HG03571 (cell line): ENCODE measurements around the gene TAF4.
"Not testable (repeated sequence)": the region's sequence is repeated elsewhere in the genome, so short reads cannot be mapped to it uniquely, and the experiment has no call there.

Experiments used
- ATAC-seq: cut with Tn5 transposase; IDR thresholded peaks from one replicate; pipeline ENCODE4 v1.9.1; 2021; ENCODE audit not compliant: unreplicated experiment

Gene TAF4

DNA sequence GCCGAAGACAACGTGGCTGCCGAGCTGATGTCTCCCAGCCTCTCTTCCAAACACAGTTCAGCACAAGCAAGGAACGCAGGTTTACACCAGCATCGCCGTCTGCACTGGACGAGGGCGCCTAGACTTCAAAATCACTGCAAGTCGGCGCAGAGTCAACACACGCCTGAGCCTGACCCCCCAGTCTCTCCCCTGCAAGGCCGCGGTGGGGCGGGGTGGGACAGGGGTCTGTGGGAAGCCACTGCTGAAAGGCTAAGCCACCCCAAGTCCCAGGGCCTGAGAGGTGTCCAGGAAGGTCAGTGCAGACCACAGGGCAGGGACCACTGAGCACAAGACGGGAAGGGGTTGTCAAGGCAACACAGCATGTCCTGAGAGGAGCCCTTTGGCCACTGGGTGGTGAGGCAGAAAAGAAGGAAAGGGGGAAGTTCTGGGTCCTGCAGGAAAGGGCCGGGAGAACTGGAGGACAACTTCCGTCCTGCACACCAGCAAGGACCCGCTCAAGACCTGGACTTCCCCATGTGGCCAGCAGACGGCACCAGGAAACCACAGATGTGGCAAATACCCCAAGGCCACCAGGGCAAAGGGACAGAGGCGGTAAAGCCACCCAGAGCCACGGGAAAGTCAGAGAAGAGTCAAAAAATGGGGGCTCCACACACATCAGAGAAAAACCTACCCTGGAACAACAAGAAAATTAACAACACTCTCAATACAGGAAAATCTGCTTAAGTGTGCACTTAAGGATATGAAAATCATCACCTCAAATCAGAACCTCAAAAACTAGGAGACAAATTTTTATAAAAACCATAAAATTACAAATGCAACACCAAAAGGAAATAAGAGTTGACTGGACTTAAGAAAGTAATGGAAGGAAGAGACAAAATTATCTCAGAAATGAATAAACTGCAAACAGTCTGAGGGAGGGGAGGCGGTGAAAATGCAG lies 84.8 kb downstream of the TAF4 start:
- ATAC-seq, result no peak

- no peak for ATAC-seq
Measured at GRCh38 chr20:61979701-61980635, 85.7 kb downstream of the TAF4 start.

DNA sequence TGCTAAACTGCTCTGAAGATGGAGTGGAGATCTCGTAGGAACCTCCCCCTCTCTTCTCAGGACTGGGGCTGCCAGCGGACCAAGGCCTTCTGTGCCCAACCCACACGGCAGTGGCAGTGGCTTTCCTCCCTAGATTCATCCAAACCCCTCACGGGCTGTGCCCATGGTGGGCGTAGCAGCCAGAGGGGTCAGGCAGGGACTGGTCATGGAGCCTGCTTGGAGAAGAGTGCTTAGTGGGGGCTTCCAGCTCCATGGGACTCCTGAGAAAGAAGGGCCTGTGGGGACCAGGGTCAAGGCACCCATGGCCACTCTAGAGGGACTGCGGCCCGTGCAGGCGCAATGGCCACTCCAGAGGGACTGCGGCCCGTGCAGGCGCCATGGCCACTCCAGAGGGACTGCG lies 86.6 kb downstream of the TAF4 start:
- ATAC-seq, result no peak

DNA sequence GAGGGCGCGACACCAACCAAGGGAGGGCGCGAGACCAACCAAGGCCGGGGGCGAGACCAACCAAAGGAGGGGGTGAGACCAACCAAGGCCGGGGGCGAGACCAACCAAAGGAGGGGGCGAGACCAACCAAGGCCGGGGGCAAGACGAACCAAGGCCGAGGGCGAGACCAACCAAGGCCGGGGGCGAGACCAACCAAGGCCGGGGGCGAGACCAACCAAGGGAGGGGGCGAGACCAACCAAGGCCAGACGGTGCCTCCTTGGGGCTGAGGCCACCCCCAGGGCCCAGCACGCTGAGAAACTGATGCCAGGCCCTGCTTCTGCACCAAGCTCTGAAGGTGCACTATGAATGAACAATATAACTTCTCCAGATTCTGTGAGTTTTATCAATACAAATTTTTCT lies 87.2 kb downstream of the TAF4 start:
- no peak for ATAC-seq

- ATAC-seq, result no peak
Measured at GRCh38 chr20:61977419-61977786, 88.3 kb downstream of the TAF4 start.

DNA sequence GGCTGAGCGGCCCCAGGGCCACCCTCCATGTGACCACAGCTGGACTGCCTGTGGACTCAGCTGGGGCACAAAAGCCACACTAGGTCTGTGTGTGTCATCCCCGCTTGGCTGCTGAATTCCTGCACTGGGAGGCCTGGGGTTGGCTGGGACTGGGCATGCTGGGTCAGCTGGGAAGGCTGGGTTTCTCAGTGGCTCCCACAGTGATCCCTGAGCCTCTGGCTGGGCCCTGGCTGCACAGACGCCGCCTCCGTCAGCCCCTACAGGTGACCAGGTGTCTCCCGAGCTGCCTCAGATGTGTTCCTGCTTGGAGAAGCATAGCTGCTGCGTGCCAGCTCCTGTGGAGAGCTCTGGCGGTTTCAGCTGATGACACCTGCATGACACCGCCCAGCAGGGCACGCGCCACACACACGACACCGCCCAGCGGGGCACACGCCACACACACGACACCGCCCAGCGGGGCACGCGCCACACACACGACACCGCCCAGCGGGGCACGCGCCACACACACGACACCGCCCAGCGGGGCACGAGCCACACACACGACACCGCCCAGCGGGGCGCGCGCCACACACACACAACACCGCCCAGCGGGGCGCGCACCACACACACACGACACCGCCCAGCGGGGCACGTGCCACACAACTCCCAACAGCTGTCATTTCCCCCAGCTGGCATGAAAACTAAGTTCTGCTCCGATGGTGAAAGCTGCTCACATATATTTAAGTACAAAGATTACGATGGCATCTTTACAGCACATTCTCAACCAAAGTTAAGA lies 88.8 kb downstream of the TAF4 start:
- no peak for ATAC-seq

GRCh38 chr20:61976263-61976643 lies 89.4 kb downstream of the TAF4 start:
- no peak for ATAC-seq

- no peak for ATAC-seq
Measured at GRCh38 chr20:61975407-61976129, 90.1 kb downstream of the TAF4 start.

DNA sequence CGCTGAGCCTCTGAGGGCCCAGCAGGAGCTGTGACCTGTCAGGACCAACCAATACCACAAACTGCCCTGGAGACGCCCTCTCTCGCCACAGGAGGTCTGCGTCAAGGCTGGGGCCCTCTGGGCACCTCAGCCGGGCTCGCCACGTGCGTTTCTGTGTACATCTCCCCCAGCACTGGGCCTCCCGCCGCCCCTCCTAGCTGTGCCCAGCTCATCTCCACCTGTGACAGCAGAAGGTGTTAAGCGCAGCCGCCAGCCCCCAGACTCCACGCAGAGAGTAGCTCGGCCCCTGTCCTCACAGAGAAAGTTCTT lies 91.4 kb downstream of the TAF4 start:
- ATAC-seq, result no peak

DNA sequence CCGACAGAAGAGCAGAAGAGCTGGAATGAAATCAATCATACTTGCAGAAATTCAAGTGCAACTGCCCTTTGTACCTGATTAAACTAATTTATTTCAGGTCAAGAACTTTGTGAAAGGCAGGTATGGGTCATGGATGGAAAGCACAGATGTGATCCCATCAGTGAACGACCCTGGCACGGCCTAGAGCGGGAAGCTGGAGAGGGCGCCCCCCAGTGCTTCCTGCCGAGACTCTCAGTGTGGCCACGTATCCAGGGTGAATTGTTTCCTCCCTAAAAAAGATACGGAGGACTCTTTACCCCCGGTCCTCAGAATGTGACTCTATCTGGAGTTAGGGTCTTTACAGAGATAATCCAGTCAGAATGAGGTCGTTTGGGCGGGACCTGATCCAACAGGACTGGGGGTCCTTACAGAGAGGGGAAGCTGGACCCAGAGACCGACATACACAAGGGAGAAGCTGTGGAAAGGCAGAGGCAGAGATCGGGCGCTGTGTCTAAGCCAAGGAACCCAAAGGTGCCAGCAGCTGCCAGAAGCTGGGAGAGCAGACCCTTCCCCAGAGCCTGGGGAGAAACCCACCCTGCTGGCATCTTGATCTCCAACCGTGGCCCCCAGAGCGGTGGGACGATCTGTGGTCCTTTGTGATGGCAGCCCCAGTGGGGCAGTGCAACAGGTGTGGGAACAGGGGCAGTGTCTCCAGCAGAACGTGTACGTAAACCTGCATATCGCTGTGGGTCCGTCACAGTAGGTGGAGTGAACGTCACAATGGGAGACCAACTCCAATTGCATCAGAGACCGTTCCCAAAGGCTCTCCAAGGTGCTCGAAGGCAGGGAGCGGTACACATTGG lies 91.9 kb downstream of the TAF4 start:
- ATAC-seq, result no peak

DNA sequence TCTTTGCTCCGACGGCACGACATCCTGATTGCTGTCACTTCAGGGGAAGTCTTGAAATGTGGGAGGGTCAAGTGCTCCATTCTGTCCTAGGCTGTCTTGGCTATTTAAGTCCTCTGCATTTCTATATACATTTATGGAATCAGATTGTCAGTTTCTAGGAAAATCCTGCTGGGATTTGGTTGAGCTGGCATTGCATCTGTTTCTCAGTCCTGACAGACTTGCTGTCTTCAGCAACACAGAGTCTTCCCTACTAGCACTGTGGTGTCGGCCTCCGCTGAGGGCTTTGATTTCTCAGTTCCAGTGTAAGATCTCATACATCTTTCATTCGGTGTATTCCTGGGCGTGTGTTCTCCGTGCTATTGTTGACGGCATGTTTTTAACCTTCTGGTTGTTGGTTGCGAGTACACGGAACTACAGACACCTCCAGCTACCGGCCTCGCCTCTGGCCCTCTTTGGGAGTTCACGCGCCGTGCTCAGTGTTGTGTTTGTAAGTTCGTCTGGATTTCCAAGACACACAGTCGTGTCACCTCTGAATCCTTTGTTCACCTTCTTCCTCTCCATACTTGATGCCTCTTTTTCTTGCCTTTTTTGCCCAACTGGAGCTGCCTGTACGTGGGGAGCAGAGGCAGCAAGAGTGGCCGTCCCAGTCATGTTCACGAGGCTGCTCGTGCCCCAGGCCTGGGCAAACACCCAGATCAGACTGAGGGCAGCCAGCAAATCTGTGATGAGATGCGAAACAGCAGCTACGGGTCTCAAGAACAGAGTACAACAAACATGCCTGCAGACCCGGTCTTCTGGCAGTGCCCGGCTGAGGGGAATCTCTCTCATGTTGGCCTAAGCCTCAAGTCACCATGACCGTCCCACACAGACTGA lies 92.8 kb downstream of the TAF4 start:
- ATAC-seq, result no peak

GRCh38 chr20:61971595-61971994 lies 94.1 kb downstream of the TAF4 start:
- not testable (repeated sequence) for ATAC-seq

DNA sequence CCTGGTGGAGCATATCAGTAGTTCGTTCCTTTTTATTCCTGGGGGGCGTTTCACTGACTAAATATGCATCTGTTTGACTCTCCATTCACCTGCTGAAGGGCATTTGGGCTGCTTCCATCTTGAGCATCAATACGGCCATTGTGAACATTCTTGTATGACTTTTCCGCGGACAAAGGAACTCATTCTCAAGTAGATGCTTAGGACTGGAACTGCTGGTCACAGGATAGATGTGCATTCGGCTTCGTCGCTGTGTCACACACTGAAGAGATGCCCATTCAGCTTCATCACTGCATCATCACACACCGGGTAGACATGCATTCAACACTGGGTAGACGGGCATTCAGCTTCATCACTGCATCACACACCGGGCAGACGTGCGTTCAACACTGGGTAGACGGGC lies 95.3 kb downstream of the TAF4 start:
- ATAC-seq, result no peak

DNA sequence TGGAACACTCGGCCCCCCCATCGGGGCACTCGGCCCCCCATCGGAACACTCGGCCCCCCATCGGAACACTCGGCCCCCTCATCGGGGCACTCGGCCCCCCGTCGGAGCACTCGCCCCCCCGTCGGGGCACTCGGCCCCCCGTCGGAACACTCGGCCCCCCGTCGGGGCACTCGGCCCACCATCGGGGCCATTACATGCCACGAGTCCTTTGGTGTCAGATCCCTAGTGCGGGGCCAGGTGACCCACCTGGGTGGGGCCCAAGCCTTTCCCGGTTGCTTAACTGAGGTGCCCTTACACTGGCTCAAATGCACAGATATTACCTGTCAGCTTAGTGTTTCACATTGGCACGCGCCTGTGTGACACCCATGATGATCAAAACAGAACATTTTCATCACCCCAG lies 95.9 kb downstream of the TAF4 start:
- no peak for ATAC-seq

DNA sequence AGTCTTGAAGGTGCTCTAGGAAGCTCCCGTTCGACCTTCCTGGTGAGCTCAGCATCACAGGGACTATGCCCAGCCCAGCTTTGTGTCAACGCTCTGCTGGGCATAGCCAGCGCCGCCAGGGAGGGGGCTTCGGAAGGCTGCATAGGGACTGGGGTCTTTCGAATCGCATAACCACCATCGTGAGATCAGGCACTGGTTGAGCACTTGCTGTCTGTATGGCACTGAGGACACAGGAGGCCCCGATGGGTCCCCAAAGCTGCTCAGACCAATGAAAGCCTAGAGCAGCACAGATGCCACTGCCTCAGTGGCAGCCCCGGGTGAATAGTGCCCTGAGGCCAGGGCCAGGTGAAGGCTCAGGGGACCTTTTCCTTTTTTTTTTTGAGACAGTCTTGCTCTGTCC lies 96.7 kb downstream of the TAF4 start:
- ATAC-seq, result no peak

DNA sequence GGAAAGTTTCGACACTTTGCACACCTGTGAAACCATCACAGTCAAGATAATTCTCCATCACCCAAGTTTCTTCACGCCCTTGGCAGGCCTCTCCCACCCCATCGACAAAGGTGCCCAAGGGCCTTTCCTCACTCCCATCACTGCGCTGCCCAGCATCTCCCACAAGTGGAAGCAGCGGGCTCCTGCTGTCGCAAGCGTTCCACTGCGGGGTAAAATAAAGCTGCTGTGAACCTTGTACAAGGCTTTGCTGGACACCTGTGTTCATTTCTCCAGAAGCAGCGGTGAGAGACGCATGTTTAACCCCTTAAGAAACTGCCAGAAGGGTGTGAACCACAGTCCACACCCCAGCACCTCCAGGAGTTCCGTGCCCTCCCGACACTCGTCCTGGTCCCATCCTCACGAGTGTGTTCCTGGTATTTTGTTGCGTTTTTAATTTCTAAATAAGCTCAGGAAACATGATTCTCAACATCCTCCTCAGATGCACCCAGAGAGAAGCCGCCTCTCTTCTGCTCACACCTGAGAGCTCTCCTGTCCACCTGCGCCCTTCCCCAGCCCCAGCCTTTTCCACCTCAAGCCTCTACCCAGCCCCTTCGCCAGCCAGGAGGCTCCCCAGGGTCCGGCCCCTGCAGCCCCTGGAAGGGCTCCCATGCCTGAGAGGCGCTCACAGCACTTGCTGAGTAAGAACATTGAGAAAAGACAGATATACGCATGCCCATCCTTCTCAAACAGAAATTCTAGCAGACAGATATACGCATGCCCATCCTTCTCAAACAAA lies 97.5 kb downstream of the TAF4 start:
- ATAC-seq, result no peak

- ATAC-seq, result no peak
Measured at GRCh38 chr20:61967300-61967699, 98.4 kb downstream of the TAF4 start.
